SK-N-SH (cell line): ENCODE data around the gene SCAMP2. TPM values are rescaled to one million over a fixed set of nuclear protein-coding genes. Genes with fewer than 3 reads are reported as not detected.

Experiments used
- CTCF ChIA-PET: fragments of 300-600, 350-600 bp; formaldehyde crosslinking; extraction: SDS; loops from one replicate; lab custom pipeline; 2021; lab: Yijun Ruan, JAX
- POLR2A ChIA-PET: fragments of 350-600 bp; sonication (Branson Sonifier 250); formaldehyde crosslinking; extraction: SDS; loops from one replicate; lab custom pipeline; 2020; ENCODE audit warnings: antibody characterized with exemption, inconsistent platforms; lab: Yijun Ruan, JAX
- DNase-seq: peaks from one replicate; pipeline ENCODE4 v3.0.0; 2012
- H2AFZ ChIP-seq: fragments of 200-600 bp; sonication (generic); 2 replicates; pipeline ENCODE4 v1.8.1; 2016; ENCODE audit warnings: antibody characterized with exemption, mild to moderate bottlenecking, low read depth
- H3F3A ChIP-seq: fragments of 200-600 bp; sonication (generic); replicated peaks from 2 replicates; pipeline ENCODE3; 2016; ENCODE audit warnings: antibody characterized with exemption, mild to moderate bottlenecking; ENCODE audit not compliant: insufficient read depth
- H3K27ac ChIP-seq, 2 experiments: fragments of 200-500 bp in 1 of 2; fragments of 200-600 bp in 1 of 2; sonication (Bioruptor generic) in 1 of 2; sonication (generic), shearing (Covaris generic) in 1 of 2; 2 replicates each; pipeline versions ENCODE4 v1.5.1 to v1.6.1; 2014 to 2016; ENCODE audit warnings: low read depth in 2 of 2, inconsistent platforms in 1 of 2, low read length in 1 of 2, mild to moderate bottlenecking in 1 of 2, mixed read lengths in 1 of 2
- H3K27me3 ChIP-seq: fragments of 200-600 bp; sonication (generic), shearing (Covaris generic); 2 replicates; pipeline ENCODE4 v1.6.1; 2016; ENCODE audit warnings: mixed run types; ENCODE audit not compliant: insufficient read depth
- H3K36me3 ChIP-seq, 2 experiments: fragments of 200-500 bp in 1 of 2; fragments of 200-600 bp in 1 of 2; sonication (Bioruptor generic) in 1 of 2; sonication (generic) in 1 of 2; replicated peaks in 1 of 2; 2 replicates each; pipeline versions ENCODE3 to v1.5.1; 2014 to 2016; ENCODE audit warnings: low read length in 1 of 2, mild to moderate bottlenecking in 1 of 2; ENCODE audit not compliant: insufficient read depth in 2 of 2, control insufficient read depth in 1 of 2
- H3K4me1 ChIP-seq, 2 experiments: fragments of 200-500 bp in 1 of 2; fragments of 200-600 bp in 1 of 2; sonication (Bioruptor generic) in 1 of 2; sonication (generic), shearing (Covaris generic) in 1 of 2; 2 replicates each; pipeline versions ENCODE4 v1.5.1 to v1.6.1; 2014 to 2016; ENCODE audit warnings: low read depth in 1 of 2, low read length in 1 of 2, mixed run types in 1 of 2; ENCODE audit not compliant: insufficient read depth in 2 of 2, control insufficient read depth in 1 of 2
- H3K4me2 ChIP-seq: fragments of 200-600 bp; sonication (generic), shearing (Covaris generic); 2 replicates; pipeline ENCODE4 v1.6.1; 2017; ENCODE audit warnings: mixed run types
- H3K4me3 ChIP-seq, 2 experiments: fragments of 200-500 bp in 1 of 2; fragments of 200-600 bp in 1 of 2; sonication (Bioruptor generic) in 1 of 2; sonication (generic), shearing (Covaris generic) in 1 of 2; 2 replicates each; pipeline versions ENCODE4 v1.5.1 to v1.8.1; 2014 to 2016; ENCODE audit warnings: low read depth in 2 of 2, inconsistent platforms in 1 of 2, low read length in 1 of 2, mild to moderate bottlenecking in 1 of 2, mixed read lengths in 1 of 2, moderate library complexity in 1 of 2
- H3K79me2 ChIP-seq: fragments of 200-600 bp; sonication (generic); 2 replicates; pipeline ENCODE4 v1.8.1; 2017; ENCODE audit warnings: mild to moderate bottlenecking; ENCODE audit not compliant: insufficient read depth
- H3K9ac ChIP-seq: fragments of 200-600 bp; sonication (generic); 2 replicates; pipeline ENCODE4 v1.6.1; 2017; ENCODE audit warnings: mixed run types
- H3K9me2 ChIP-seq: fragments of 200-600 bp; sonication (generic); 2 replicates; pipeline ENCODE4 v1.6.1; 2017; ENCODE audit warnings: mixed run types
- H3K9me3 ChIP-seq: fragments of 200-600 bp; sonication (generic); 2 replicates; pipeline ENCODE4 v1.6.1; 2017; ENCODE audit warnings: mixed run types, mild to moderate bottlenecking, moderate library complexity
- H4K20me1 ChIP-seq: fragments of 200-600 bp; sonication (generic); 2 replicates; pipeline ENCODE4 v1.6.1; 2017; ENCODE audit warnings: mild to moderate bottlenecking, mixed run types; ENCODE audit not compliant: insufficient read depth
- CHD2 ChIP-seq: fragments of 150-350 bp; IDR thresholded peaks from 2 replicates; pipeline ENCODE4 v1.6.1; 2018; ENCODE audit warnings: low read length; ENCODE audit not compliant: partially characterized antibody
- CTCF ChIP-seq: fragments of 200-600 bp; sonication (generic); IDR thresholded peaks from 2 replicates; pipeline ENCODE4 v1.6.1; 2017; ENCODE audit warnings: antibody characterized with exemption, mild to moderate bottlenecking, moderate library complexity
- EP300 ChIP-seq, 2 experiments: IDR thresholded peaks; 2 replicates each; pipeline versions ENCODE4 v1.4.0 to v1.6.1; 2012; ENCODE audit warnings: borderline replicate concordance in 1 of 2, low read depth in 1 of 2, low read length in 1 of 2
- FOSL2 ChIP-seq: IDR thresholded peaks from 2 replicates; pipeline ENCODE4 v1.4.0; 2012; ENCODE audit warnings: low read depth, mild to moderate bottlenecking, moderate library complexity, borderline replicate concordance
- FOXM1 ChIP-seq: IDR thresholded peaks from 2 replicates; pipeline ENCODE4 v1.4.0; 2012; ENCODE audit warnings: low read depth, mild to moderate bottlenecking
- GABPA ChIP-seq: IDR thresholded peaks from 2 replicates; pipeline ENCODE4 v1.4.0; 2012; ENCODE audit warnings: low read depth, mild to moderate bottlenecking
- GATA2 ChIP-seq: sonication (generic); formaldehyde crosslinking; IDR thresholded peaks from 2 replicates; pipeline ENCODE4 v1.5.0; 2020; ENCODE audit warnings: mild to moderate bottlenecking, missing genetic modification reagents
- JUND ChIP-seq: IDR thresholded peaks from 2 replicates; pipeline ENCODE4 v1.4.0; 2012
- MAX ChIP-seq: IDR thresholded peaks from 2 replicates; pipeline ENCODE4 v1.4.0; 2012; ENCODE audit warnings: low read depth
- RAD21 ChIP-seq: IDR thresholded peaks from 2 replicates; pipeline ENCODE4 v1.6.1; 2012; ENCODE audit warnings: mild to moderate bottlenecking, low read length
- RFX5 ChIP-seq: IDR thresholded peaks from 2 replicates; pipeline ENCODE4 v1.6.1; 2012; ENCODE audit warnings: mild to moderate bottlenecking, improper control_type of control experiment, low read length
- RXRA ChIP-seq: IDR thresholded peaks from 2 replicates; pipeline ENCODE4 v1.4.0; 2012; ENCODE audit warnings: low read depth, mild to moderate bottlenecking, borderline replicate concordance
- TCF12 ChIP-seq: IDR thresholded peaks from 2 replicates; pipeline ENCODE4 v1.4.0; 2012
- WGBS: methylation state at CpG from one replicate; pipeline ENCODE4 v1.1.6; 2017; ENCODE audit warnings: low lambda C conversion rate; 5-methylcytosine and 5-hydroxymethylcytosine counted together
- polyA plus RNA-seq, 3 experiments: library from polyadenylated mRNA; depleted of rRNA; stranded (reverse); fragments of >200 nt; gene quantifications; 2 replicates each; pipeline ENCODE4 v1.2.3, GENCODE V29; 2012
- TF ChIP-seq, protein P1 (sequence below): IDR thresholded peaks from 2 replicates; pipeline ENCODE4 v1.4.0; 2012; ENCODE audit warnings: low read depth, borderline replicate concordance

SCAMP2 gene
- polyA plus RNA-seq, 1 of the 3 experiments (the other 2 are of a cell fraction), result 88.1 TPM

DNA sequence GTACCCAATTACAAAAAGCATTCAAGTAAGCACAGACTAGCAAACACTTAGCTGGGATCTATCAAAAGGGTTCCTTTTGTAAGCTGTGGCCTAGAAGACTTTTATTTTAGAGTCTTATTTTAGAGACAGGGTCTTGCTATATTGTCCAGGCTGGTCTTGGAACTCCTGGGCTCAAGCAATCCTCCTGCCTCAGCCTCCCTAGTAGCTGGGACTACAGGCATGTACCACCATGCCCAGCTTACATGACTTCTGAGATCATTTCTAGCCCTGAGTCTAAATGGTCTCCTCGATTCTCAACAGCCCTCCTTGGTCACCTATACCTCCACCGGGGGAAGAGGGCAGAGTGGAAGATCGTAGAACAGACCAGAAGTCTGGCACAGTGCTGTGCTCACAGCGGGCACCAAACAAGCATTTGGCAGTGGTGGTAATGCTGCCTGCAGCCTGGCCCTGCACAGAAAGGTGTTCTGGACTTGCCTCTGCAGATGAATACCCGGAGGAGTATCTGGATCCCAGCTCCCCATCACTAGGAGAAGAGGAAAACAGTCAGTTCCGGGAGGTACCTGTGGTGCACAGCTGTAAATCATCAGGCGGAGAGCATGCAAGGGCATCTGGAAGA lies 31.1 kb upstream of the SCAMP2 start:
- H3K4me2 ChIP-seq, result no peak overlapping the region
- TF ChIP-seq RXRA, result no peak
- TF ChIP-seq TCF12, result no peak
- TF ChIP-seq CTCF, result no peak
- no peak for TF ChIP-seq MAX
- TF ChIP-seq FOSL2, result no peak
- no peak for TF ChIP-seq JUND
- TF ChIP-seq FOXM1, result no peak
- TF ChIP-seq GABPA, result no peak
- DNase-seq, result no peak
- ChIA-PET POLR2A (no interaction called here), CTCF (interaction anchor here (0.8 to 1.6 kb wide), 5 partner anchors 9 to 269 kb away, joined by 3 to 6 read pairs (median 4); partner anchors contain the start of gene ULK3)
- H3K4me3 ChIP-seq, result no peak overlapping the region
- H3F3A ChIP-seq, result peaks cover 10% of the 10 kb centered on the region
- peaks cover 34 to 48% of the 10 kb centered on the region in 2 experiments for H3K36me3 ChIP-seq
- peaks cover 28% of the 10 kb centered on the region for H3K79me2 ChIP-seq
- peaks cover 7 to 21% of the 10 kb centered on the region in 2 experiments; a peak in 3 of 4 replicates for H3K4me1 ChIP-seq
- no peaks in the 10 kb centered on the region for H3K9me3 ChIP-seq
- H3K27ac ChIP-seq, result no peak overlapping the region; a peak in 1 of 4 replicates
- H3K27me3 ChIP-seq, result no peaks in the 10 kb centered on the region
- no peaks in the 10 kb centered on the region; the same call in 1 of the 2 replicates for H4K20me1 ChIP-seq
- H3K9ac ChIP-seq, result no peak overlapping the region
- H2AFZ ChIP-seq, result no peak overlapping the region
- H3K9me2 ChIP-seq, result no peaks in the 10 kb centered on the region
- 93% methylated on average over 4 of the region's 7 CpGs for WGBS

GRCh38 chr15:74903676-74904075 lies 30.5 kb upstream of the SCAMP2 start:
- no peaks in the 10 kb centered on the region; the same call in 1 of the 2 replicates for H4K20me1 ChIP-seq
- no peaks in the 10 kb centered on the region for H3K9me3 ChIP-seq
- no peak for DNase-seq
- peaks cover 40 to 53% of the 10 kb centered on the region in 2 experiments for H3K36me3 ChIP-seq
- peaks cover 28% of the 10 kb centered on the region for H3K79me2 ChIP-seq
- H3K4me1 ChIP-seq, result peaks cover 7 to 21% of the 10 kb centered on the region in 2 experiments; a peak in 3 of 4 replicates
- H2AFZ ChIP-seq, result no peak overlapping the region
- no peak overlapping the region for H3K4me2 ChIP-seq
- ChIA-PET CTCF (interaction anchor here (0.8 to 1.6 kb wide), 4 partner anchors 10 to 61 kb away, joined by 3 to 6 read pairs (median 4); partner anchors contain the start of gene ULK3), POLR2A (no interaction called here)
- H3F3A ChIP-seq, result peaks cover 12% of the 10 kb centered on the region
- no peaks in the 10 kb centered on the region for H3K27me3 ChIP-seq
- no peak overlapping the region; a peak in 1 of 4 replicates for H3K27ac ChIP-seq
- H3K9me2 ChIP-seq, result no peaks in the 10 kb centered on the region
- WGBS, result 96% methylated on average over 1 of the region's 1 CpG
- H3K9ac ChIP-seq, result no peak overlapping the region
- H3K4me3 ChIP-seq, result no peak overlapping the region
- TF ChIP-seq EP300 (IDR thresholded peaks at IDR 0.05; ENCODE audit: borderline replicate concordance in 1 of 2, low read depth in 1 of 2, low read length in 1 of 2), result no peak
- TF ChIP-seq MAX, result no peak
- TF ChIP-seq RAD21, result no peak
- TF ChIP-seq CHD2, result no peak
- TF ChIP-seq TCF12, result no peak
- TF ChIP-seq GABPA, result no peak
- TF ChIP-seq JUND, result no peak
- no peak for TF ChIP-seq GATA2
- TF ChIP-seq, protein P1, sequence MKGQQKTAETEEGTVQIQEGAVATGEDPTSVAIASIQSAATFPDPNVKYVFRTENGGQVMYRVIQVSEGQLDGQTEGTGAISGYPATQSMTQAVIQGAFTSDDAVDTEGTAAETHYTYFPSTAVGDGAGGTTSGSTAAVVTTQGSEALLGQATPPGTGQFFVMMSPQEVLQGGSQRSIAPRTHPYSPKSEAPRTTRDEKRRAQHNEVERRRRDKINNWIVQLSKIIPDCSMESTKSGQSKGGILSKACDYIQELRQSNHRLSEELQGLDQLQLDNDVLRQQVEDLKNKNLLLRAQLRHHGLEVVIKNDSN, result no peak
- TF ChIP-seq RFX5, result no peak
- TF ChIP-seq, all 33 proteins: peak for 0
